AG09319 (cell line): ENCODE measurements around the gene PGM1.

Experiments used
- DNase-seq: peaks from one replicate; pipeline ENCODE4 v3.0.0-alpha.2; 2010; ENCODE audit warnings: low read depth; ENCODE audit errors: extremely low read depth
- TF ChIP-seq, protein P1 (sequence below): IDR thresholded peaks from 2 replicates; pipeline ENCODE4 v1.5.1; 2011; ENCODE audit warnings: low read depth, mild to moderate bottlenecking, inconsistent platforms, low read length, moderate library complexity

The PGM1 gene

DNA sequence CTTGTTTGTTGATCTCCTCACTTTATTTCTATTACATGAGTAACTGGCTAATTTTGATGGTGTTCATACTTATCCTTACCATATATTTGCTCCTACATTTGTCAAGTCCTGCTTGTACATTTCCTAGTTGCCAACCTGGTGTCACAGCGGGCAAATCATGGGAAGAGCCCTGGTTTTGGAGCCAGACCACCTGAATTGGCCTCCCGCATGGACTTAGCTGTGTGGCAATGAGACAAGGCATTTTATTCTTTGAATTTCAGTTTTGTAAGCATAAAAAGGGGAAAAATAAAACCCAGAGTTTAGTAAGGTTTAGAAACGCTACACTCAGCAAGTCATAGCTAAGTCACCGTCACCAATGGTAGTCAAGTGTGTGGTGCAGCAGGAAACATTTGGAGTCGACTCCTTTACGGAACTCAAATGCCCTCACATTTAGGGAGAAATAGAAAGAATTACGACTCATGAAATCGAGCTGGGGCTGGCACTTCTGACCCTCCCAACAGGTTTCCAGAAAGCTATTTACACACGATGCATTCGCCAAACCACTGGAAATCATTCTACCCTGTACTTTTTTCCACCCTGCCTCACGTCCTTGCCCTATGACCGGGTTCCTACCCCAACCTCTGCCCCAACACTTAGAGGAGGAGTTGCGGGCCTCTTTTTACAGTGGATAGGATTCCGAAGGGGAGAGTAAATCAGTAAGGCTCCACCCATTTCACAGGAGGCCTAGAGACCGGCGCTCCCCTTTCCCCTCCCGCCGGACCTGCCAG lies 492 bp upstream of the PGM1 start:
- TF ChIP-seq, protein P1, sequence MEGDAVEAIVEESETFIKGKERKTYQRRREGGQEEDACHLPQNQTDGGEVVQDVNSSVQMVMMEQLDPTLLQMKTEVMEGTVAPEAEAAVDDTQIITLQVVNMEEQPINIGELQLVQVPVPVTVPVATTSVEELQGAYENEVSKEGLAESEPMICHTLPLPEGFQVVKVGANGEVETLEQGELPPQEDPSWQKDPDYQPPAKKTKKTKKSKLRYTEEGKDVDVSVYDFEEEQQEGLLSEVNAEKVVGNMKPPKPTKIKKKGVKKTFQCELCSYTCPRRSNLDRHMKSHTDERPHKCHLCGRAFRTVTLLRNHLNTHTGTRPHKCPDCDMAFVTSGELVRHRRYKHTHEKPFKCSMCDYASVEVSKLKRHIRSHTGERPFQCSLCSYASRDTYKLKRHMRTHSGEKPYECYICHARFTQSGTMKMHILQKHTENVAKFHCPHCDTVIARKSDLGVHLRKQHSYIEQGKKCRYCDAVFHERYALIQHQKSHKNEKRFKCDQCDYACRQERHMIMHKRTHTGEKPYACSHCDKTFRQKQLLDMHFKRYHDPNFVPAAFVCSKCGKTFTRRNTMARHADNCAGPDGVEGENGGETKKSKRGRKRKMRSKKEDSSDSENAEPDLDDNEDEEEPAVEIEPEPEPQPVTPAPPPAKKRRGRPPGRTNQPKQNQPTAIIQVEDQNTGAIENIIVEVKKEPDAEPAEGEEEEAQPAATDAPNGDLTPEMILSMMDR: no peak
- no peak for DNase-seq

DNA sequence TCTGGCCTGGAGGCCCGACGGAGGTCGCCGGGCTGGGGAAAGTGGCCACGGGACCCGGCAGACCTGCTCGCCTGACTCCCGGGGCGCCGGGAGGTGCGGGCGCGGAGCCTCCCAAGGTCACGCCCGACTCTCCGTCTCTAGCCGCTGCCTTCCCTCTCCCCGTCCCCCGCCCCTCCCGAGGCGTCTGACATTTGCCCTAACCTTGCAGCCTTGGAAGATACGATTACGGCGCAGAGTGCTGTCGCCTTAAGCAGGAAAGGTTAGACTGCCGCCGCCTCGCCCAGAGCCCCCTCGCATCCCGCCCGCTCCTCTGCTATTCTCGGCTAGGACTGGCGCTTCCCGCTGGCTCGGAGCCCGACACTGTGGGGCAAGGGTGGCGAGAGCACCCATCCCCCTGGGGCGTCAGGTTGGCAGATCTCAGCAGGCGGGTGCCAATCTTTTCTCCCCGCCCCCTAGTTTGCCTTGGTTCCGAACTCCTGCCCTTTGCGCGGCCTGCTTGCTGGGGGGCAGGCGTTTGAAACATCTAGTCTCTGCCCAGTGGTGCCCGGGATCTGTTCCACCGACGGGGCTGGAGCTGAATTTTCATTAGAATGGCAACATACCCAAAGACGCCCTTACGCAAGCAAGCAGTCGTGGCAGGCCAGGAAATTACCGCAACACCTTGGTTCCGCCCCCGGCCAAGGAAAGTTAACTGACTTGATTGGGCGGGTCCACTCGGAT lies 835 bp downstream of the PGM1 start:
- DNase-seq: no peak
- TF ChIP-seq, protein P1: no peak

DNA sequence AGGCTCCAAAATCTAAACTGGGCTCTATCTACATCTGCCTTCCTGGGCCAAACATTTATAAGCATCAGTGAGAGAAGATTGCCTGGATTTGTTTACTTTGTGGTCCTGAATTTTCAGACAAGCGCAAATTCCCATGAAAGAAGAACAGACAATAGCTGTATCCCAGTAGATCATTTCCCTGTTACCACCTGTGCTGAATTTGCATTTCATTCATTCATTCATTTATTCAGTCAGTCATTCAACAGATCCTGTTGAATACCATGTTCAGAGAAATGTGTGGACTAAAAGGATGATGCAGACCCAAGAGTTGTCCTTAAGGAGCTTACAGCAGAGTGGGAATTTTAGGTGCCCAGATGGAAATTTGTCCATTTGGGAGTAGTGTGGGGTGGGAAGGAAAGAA lies 2.2 kb downstream of the PGM1 start:
- TF ChIP-seq, protein P1: no peak
- DNase-seq: no peak

DNA sequence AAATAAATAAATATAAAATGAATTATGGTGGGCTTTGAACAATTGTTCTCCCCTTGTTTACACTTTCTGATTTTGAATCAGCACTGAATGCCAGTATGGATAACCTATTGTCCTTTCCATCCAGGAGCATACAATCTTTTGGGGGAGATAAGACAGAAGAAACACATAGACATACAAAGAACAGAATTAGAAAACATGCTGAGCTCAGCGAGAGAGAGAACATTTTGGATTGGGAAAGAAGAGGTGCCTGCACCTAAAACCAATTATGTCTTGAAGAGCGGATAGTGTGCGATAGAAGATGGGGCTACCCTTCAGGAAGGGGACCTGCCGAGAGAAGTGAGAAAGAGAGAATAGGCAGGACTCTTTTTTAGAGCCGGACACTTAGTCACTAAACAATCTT lies 6.6 kb downstream of the PGM1 start:
- no peak for DNase-seq
- TF ChIP-seq, protein P1: no peak

DNA sequence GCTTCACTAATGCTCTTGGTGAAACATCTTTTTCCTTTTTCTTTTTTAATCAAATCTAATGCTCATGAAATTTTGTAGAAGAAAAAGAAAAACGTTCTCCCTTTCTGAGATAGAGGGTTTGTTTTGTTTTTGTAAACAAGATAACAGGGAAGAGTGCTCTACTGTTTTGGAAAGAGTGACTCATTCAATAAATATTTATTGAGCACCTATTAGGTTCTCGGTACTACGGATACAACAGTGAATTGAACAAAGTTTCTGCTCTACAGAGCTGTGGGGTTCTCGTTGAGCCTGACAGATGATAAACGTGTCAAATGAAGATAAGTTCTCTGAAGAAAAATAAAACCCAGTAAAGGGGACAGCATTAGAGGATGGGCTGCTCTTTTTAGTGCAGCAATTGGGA lies 7.0 kb downstream of the PGM1 start:
- no peak for DNase-seq
- TF ChIP-seq, protein P1: no peak

DNA sequence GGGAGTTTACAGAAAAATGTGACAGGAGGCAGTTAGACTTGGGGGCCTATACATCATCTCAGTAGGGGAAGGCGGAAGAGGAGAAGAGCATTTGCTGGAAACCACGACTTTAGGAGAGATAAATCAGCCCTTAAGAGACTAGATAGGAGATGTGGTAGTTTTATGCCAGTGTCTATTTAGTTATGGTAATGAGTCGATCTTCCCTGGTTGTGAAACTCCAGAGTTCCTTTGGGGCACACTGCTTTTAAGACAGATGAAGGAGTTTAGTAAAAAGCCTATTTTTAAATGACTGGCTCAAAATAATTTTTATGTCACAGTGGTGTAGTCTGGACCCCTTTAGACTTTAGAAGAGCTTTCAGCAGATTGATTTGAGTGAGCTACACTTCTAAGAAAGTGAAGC lies 7.8 kb downstream of the PGM1 start:
- no peak for DNase-seq
- TF ChIP-seq, protein P1: no peak

DNA sequence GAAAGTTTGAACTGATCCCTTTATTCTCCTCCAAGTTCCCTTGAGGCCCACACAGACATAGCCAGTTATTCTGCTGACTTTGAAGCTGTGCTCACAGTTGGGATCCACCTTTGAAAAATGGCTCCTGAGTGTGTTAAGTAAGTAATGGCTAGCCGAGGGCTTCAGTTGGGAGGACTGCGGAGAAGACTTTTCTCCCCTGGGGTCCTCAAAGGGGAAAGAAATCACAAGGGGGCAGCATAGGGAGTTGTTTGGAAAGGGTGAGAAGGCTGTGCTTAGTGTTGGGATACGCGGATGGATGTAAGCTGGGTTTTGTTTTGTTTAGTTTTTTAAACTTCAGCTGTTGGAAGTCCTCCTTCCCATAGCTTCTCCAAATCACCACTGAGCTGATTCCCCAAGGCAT lies 8.3 kb downstream of the PGM1 start:
- DNase-seq: no peak
- TF ChIP-seq, protein P1: no peak
